Erythroblast (primary cell): Measurements from ENCODE around the gene MEFV.

Source experiments
- GATA1 ChIP-seq: IDR thresholded peaks from 2 replicates; pipeline ENCODE4 v1.6.1; 2011; ENCODE audit warnings: low read depth, mild to moderate bottlenecking, control low read depth, low read length, moderate library complexity
- POLR2A ChIP-seq: IDR thresholded peaks from 2 replicates; pipeline ENCODE4 v1.6.1; 2011; ENCODE audit warnings: mild to moderate bottlenecking, low read length

GRCh38 chr16:3242709-3243108 lies 13.7 kb downstream of the MEFV start:
- TF ChIP-seq POLR2A (no peak), GATA1 (no peak)
